CD4-positive, alpha-beta T cell treated with Interleukin-17A for 4 hours (primary cell): ENCODE measurements around the gene CST3.
"Not testable (repeated sequence)": the region's sequence is repeated elsewhere in the genome, so short reads cannot be mapped to it uniquely, and the experiment has no call there.

Experiments used
- DNase-seq: peaks from one replicate; pipeline ENCODE4 v3.0.0-alpha.2; 2020; ENCODE audit warnings: mixed read lengths

Gene CST3

DNA sequence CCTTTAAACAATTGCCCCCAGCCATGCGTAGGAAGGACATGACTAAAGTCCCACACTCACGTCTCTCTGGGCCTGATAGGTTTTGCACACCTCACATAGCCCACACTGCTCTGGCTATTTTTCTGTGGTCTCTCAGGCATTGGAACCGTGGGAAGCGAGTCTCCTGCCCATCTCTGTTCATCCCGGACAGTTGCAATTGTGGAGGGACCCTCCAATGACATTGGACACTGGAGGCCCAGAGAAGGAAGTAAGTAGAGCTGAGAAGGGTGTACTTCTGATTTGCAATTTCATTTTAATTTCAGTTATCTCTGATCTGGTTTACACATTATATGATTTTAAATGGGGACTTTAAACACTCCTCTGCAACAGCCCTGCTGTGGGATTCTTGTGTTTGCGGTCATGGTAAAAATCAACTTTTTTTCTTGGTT, 23.3 kb upstream of the CST3 start:
- no peak for DNase-seq

DNA sequence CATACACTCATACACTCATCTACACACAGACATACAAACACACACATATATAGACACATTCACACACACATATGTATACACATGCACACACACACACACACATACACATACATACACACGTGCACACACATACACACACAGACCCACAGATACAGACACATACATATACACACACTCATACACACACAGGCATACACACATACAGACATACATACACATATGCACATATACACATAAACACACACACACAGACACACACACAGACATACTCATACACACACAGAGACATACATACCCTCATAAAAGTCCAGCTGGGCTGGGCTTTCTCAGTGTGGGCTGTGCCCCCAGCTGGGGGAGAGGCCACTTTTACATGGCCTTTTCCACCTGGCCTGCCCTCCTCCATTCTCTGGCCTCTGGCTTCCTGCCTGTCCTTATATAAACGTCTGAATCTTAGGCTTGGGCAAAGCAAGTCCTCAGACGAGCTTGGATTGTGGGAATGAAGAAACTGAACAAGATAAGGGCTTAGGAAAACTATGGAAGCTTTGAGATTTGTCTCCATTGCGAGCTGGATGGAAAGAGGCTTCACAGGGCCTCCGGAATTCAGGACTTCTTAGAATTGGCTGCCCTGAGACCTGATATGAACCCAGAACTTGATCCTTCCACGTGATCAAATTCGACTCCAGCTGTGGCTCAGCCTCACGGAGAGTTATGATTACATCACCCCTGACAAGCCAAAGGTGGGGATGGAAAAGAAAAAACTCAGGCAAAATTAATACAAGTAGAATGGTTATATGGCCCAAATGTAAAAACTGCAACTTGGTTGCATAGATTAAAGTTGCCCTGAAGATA, 22.5 kb upstream of the CST3 start:
- no peak for DNase-seq

DNA sequence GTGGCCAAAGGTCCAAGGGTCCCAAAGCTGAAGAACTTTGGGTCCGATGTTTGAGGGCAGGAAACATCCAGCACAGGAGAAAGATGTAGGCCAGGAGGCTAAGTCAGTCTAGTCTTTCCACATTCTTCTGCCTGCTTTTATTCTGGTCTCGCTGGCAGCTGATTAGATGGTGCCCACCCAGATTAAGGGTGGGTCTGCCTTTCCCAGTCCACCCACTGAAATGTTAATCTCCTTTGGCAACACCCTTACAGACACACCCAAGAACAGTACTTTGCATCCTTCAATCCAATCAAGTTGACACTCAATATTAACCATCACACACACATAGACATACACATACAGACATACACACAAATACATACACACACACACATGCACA, 21.8 kb upstream of the CST3 start:
- DNase-seq: not testable (repeated sequence)

DNA sequence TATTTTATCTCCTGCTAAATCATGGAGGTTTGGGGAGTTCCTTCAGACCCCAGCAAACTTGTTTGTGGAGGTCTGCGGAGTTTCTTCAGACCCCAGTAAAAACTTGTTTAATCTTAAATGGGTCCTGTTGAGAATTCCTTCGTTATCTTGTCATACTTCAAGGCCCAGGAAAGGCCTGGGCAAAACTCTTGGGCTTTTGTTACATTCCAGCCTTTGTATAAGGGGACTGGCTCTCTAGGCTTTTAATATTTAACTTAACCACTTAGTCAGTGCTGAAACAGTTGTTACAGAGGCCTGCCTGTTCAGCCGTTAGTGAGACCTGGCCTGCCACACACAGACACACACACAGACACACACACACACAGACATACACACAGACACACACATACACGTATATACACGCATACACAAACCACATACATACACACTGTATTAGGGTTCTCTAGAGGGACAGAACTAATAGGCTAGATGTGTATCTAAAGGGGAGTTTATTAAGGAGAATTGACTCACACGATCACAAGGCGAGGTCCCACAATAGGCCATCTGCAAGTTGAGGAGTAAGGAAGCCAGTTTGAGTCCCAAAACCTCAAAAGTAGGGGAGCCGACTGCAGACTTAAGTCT, 21.3 kb upstream of the CST3 start:
- DNase-seq: no peak

DNA sequence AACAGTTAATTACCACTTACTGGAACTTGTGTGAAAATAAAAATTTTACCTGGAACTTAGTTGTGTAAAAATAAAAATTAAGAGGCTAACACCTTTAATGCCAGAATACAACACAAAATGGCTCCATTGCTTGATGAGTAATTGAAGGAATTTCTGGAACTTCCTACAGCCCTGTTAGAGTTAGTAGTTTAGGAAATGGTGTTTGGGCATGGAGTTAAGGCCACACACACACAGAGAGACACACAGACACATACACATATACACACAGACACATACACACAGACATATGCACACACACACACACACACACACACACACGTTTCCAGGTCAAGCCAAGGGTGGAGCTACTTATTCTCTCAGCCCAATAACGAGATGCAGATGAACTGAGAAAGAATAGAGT, 20.6 kb upstream of the CST3 start:
- no peak for DNase-seq

DNA sequence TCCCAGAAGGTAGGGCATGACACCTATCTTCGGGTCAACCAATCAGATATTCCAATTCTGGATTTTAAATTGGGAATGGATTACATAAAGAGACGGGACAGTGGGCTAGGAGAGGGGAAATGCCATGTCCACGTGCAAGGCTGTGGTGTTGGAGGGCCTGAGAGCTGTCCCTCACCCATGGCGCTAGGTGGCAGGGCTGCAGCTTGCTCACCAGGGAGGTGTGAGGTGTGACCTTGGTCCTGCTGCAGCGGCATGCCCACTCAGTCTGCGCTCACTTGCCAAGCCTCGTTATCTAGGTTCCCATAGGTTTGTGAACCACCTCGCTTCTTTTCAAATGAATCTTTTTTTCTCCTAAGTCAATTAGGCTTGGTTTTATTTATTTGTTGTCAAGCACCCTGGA, 19.4 kb upstream of the CST3 start:
- no peak for DNase-seq

DNA sequence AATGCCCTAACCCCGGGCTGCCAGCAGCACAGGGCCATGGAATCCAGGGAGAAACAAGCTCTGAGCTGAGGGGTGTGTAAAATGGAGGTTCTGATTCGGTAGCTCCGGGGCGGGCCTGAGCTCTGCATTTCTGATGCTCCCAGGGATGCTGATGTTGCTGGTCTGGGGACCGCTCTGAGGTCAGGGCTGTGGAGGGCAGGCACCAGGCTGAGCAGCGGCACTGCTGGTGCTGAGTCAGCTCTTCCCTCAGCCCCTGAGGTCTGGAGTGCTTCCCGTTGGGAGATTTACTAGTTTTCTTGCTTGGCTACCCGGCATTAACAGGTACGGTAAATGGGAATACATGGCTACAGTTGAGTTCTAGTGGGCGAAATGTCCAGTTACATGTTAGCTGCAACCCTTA, 18.6 kb upstream of the CST3 start:
- DNase-seq: no peak

DNA sequence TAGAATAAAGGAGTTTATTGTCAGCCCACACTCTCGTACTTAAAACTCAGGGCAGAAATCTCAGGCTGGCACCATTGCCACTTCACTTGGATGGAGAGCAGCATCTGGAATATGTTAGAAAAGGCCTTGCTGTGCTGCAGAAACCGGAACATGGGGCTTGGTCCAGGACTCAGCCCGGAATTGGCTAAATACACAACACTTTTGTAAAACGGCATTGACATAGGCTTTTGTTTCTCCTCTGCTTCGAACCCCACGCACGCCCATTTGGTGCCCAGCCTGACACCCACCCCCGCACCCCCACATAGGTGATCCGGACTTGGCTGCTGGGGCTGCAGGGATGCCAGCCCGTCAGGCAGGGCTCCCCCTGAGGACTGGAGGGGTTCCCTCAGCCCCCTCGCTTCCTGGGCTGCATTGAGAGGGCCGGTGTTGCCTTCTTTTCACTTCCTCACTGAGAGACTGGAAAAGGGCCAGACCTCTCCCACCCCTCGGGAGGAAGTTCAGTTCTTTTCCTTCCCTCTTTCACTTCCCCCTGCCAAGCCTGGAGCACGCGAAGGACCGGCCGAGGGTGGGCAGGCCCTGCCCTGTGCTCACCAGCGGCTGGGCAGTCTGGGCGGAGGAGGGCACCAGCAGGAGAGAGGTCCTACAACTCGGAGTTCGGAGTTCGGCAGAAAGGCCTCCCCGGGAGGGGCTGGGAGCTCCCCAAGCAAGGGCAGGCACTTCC, 17.9 kb upstream of the CST3 start:
- no peak for DNase-seq

DNA sequence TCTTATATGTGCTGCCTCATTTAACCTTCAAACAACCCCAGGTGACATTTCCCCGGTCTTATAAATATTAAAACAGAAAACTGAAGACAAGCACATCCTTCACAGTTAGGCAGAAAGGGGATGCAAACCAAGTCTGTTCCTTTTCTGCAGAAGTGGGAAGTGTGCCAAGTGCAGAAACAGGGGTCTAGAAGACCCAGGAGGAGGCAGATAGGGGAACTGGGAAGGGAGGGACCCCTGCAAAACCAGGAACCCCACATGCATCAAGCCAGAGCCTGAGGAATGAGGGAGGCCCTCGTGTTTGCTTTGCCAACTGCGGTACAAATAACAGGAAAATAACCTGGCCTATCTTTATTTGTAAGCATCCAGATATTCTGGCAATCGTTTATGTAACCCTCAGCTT, 17.0 kb upstream of the CST3 start:
- no peak for DNase-seq

DNA sequence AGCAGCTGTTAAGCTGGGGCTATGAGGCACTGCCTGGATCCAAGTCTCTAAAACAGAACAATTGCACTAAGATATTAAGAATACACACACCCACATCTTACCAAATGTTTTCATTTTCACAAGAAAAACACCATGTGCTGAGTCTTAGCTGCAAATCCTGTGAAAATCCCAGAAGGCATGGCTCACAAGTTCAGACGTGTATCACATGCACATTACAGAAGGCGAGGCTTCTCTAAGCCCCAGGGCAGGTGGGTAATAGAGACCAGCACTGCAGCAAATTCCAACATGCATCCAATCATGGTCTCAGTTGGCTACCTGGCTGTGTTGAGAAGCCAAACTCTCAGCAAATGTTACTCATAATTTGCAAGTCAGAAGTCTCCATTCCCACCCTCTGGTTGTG, 16.2 kb upstream of the CST3 start:
- no peak for DNase-seq

DNA sequence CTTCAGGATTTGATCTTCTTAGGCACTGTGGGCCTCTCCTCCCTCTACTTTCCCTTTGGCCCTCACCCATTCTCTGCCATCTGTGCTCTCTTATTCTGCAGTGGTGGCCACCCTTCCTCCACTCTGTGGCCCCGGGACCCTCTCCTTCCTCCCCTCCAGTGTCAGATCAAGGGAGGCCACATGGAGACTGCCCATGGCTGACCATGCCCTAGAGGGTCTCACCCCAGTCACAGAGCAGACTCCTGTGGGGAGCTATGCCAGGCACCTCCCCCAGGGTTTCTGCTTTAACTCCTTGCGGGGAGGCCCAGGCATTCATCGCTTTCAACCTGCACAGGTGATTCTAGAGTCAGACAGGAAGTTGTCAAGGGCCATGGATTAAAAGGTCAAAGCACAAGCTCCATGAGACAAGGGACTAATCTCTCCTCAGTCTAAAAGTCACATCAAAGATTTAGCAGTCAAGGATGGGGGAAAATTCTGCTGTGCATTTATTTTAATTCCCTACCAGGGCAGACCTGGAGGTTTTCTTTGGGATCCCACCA, 15.7 kb upstream of the CST3 start:
- DNase-seq: no peak

DNA sequence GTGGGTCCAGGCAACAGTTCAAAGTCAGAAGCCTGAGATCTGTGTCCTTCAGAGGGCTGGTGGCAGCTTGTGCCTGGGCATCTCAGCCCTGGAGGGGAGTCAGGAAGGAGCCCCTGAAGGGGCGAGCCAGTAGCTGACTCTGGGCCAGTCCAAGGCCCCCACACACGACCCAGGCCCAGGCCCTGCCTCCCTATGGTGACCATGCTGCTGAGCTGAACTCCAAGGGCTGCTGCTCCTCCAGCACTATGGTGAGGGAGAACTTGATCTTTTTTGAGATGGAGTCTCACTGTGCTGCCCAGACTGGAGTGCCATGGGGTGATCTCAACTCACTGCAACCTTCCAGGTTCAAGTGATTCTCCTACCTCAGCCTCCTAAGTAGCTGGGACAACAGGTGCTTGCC, 15.2 kb upstream of the CST3 start:
- no peak for DNase-seq

DNA sequence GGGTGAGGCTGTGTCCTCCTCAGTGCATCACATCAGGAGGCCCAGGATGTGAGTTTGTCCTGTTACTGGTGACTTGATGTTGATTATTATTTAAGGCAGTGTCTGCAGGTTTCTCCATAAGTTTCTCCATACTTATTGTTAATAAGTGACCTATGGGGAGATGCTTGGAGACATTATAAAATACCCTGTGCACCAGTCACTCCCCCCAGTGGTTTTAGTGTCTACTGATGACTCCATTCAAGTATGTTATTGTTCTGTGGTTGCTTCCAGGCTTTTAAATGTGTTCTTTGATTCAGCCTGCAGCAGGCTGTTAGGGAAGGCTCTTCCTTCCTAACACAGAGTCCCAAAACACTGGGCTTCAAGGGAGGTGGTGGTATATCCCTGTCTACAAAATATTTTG, 14.6 kb upstream of the CST3 start:
- DNase-seq: no peak

DNA sequence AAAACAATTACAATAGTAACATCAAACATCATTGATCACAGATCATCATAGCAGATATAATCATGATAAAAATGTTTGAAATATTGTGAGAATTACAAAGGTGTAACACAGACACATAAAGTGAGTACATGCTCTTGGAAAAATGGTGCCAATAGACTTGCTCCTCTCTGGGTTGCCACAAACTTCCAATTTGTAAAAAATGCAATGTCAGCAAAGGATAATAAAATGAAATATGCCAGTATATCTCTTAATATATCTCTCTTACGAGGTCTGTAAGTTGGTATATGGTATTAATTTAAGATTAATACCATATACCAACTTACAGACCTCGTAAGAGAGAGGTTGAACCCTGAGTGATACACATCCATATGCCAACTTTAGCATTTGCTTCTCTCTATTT, 13.4 kb upstream of the CST3 start:
- no peak for DNase-seq

DNA sequence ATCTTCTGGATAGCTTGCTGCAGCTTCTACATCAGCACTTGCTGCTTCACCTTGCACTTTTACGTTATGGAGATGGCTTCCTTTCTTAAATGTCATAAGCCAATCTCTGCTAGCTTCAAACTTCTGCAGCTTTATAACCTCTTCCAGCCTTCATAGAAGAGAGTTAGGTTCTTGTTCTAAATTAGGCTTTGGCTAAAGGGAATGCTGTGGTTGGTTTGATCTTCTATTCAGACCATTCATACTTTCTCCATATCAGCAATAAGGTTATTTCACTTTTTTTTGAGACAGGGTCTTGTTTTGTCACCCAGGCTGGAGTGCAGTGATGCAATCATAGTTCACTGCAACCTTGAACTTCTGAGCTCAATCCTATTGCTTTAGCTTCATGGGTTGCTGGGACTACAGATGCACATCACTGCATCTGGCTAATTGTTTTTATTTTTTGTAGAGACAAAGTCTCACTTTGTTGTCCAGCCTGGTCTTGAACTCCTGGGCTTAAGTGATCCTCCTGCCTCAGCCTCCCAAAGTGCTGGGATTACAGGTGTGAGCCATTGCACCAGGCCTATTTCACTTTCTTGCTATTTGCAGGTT, 12.2 kb upstream of the CST3 start:
- DNase-seq: no peak

DNA sequence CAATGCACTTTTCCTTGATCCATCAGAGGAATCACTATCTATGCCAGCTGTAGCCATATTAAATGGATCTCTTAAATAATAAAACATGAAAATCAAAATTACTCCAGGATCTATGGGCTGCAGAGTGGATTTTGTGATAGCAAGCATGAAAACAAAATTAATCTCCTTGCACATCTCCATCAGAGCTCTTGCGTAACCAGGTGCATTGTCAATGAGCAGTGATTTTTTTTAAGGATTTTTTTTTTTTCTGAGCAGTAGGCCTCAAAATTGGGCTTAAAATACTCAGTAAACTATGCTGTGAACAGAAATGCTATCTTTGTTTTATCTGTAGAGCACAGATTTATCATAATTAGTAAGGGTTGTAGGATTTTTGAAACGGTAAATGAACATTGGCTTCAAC, 11.5 kb upstream of the CST3 start:
- DNase-seq: no peak

DNA sequence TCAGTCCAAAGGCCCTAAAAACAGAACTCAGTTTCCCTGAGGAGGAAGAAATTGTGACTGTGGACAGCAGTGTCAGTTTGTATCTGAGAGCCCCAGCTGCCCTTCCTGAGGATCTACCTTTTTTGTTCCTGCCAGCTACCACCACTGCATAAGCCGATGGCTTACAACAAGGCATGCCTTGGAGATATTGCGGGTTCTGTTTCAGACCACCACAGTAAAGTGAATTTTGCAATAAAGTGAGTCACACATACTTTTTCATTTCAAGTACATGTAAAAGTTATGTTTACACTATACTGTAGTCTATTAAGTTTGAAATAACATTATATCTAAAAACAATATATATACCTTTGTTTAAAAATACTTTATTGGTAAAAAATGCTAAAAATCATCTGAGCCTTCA, 9.6 kb upstream of the CST3 start:
- DNase-seq: no peak

DNA sequence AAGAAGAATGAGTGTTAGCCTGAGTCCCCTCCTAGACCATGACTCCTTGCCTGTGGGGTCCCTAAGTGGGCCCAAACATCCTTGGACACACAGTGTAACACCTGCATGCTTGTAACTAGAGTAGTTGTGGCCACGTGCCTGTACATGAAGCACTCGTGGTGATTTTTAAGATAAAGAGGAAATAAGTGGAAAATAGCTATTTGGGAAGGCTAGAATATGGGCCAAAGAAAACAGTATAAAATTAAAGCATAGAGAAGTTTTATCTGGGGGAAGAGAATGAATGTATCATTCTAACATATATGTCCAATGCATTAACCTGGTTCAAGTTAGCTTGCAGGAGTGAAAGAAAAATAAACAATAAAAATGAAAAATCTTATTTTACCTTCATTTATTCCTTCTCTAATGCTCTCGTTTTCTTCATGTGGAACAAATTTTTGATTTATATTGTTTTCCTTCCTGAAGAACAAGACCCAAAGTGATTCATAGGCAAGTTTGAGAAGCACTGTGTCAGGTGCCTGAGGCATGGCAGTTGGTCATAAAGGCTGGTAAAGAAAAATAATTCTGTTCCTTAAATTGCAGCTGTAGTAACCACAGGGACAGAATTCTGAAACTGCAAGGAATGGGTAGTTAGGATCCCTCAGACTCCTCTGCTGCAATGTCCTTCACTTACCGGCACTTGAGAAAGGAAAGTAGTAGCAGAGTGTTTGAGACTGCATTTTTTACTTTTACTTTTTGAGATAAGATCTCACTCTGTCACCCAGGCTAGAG, 8.5 kb upstream of the CST3 start:
- no peak for DNase-seq

DNA sequence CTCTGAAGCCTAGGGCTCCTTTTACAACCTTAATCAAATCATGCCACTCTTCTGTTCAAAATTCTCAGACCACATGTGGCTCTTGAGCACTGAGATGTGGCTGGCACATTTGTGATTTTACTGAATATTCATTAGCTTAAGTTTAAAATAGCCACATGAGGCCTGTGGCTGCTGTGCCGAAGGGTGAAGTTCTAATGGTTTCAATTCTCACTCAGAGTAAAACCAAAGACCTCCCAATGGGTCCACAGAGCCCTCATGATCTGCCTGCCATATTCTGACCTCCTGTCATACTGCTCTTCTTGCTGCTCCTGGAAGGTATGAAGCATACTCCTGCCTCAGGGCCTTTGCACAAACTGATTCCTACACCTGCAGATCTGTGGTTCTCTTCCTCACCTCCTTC, 7.8 kb upstream of the CST3 start:
- no peak for DNase-seq

DNA sequence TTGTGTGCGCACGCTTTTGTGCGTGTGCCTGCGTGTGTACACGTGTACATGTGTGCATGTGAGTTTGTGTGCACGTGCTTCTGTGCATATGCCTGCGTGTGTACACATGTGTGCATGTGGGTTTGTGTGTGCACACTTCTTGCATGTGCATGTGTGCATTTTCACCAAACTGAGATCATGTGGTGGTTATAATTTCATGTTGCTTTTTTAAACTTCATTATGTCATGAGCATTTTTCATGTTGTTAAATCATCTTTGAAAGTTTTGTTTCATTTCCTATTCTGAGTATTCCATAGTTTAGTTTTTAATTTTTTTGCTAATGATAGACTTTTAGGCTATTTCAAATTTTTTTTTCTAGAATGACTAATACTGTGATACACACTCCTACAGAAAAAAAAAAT, 6.4 kb upstream of the CST3 start:
- DNase-seq: no peak

DNA sequence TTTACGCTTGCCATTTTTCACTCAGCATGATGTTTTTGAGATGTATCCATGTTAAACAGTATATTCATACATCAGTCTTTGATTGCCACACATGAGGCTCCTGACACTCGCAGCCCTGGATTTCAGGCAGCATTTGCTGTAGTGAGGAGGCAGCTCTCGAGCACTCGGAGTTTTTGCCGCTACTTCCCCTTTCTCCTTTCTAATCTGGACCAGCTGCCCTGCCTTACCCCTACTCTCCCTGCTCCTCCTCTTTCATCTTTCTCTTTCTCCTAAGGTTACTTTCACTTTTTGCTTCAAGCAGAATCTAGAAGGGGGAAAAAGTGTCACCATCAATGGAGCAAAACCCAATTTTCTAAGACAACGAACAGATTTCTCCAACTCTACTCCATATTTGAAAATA, 5.9 kb upstream of the CST3 start:
- DNase-seq: no peak

DNA sequence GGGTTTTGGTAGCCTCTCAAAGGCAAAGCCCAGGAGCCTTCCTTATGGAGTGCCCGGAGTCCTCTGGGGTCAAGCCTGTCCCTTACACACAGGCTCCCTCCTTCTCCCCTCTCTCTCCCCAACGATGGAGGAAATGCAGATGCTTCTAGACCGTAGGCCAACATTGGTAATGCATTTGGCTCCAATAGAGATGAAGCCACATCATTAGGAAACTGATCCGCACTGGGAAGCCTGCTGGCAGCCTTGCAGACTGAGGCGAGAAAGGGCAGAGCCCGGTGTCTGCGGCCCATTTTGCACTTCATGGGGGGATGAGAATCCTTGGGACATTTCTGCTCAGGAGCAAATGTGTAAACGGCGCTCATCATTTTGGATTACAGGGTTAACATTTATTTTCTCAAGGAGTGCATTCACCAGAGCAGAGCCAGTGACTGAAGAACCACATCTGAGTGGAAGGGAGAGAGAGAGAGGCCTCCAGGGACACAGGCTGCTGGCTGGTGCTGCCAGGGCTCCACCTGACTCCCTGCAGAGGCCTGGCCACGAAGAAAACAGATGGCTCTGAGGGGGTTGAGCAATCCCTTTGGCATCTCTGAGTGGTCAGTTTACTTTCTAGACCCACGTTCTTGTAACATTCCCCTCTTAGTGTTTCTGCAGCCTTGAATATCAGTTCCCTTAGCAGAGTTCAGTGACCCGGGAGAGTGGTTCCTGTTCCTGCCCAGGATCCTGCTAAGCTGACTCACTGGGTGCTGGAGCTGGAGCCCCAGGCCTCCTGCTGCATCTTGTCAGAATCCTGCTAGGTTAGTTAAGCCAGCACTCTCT, 4.4 kb upstream of the CST3 start:
- DNase-seq: no peak
